ENCODE results near the gene MLC1. TPM values are rescaled to one million over a fixed set of nuclear protein-coding genes. Genes with fewer than 3 reads are reported as not detected.
A peak's percentile ranks its signal among the peaks of the same experiment; 100 is the strongest.

The MLC1 gene
- total RNA-seq, 1 donor from 2014 or later: not detected

DNA sequence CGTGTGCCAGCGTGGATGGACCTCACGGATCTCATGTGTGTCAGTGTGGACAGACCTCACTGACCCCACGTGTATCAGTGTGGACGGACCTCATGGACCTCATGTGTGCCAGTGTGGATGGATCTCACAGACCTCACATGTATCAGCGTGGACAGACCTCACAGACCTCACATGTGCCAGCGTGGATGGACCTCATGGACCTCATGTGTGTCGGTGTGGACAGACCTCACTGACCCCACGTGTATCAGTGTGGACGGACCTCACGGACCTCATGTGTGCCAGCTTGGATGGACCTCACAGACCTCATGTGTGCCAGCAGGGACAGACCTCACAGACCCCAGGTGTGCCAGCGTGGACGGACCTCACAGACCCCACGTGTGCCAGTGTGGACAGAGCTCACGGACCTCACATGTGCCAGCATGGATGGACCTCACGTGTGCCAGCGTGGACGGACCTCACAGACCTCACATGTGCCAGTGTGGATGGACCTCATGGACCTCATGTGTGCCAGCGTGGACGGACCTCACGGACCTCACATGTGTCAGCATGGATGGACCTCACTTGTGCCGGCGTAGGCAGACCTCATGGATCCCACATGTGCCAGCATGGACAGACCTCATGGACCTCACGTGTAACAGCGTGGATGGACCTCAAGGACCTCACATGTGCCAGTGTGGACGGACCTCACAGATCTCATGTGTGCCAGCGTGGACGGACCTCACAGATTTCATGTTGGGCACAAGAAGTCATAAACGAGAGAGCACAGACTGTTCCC, 45.4 kb downstream of the MLC1 start:
- no peak for DNase-seq (ENCODE audit: low read depth in 2 of 2)

DNA sequence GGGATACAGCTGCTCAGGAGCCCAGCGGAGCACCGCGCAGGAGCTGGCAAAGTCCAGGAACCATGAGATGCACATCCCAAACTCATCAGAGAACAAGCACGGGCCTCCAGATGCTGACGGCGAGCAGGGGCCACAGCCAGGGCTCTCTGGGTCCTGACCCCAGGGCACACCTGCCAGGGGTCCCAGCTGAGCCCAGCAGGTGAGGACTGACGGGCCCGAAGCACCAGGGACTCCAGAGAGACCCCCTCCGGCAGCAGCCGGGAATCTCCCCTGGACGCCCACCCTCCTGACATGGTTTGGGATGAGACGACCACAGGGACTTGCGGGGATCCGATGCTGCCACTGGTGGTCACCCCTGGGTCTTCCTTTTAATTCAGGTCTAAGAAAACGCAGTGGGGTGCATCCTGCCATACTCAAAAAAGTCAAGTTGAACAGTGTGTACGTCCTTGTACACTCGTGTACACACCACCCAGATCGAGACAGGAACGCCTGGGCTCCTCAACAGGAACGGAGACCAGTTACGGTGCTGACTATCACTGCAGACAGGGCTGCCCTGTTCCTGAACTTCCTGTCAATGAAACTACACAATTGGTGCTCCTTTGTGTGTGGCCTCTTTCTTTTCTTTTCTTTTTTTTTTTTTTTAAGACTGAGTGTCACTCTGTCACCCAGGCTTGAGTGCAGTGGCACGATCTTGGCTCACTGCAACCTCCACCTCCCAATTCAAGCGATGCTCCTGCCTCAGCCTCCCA, 49.1 kb downstream of the MLC1 start:
- no peak for DNase-seq (ENCODE audit: low read depth in 2 of 2)

DNA sequence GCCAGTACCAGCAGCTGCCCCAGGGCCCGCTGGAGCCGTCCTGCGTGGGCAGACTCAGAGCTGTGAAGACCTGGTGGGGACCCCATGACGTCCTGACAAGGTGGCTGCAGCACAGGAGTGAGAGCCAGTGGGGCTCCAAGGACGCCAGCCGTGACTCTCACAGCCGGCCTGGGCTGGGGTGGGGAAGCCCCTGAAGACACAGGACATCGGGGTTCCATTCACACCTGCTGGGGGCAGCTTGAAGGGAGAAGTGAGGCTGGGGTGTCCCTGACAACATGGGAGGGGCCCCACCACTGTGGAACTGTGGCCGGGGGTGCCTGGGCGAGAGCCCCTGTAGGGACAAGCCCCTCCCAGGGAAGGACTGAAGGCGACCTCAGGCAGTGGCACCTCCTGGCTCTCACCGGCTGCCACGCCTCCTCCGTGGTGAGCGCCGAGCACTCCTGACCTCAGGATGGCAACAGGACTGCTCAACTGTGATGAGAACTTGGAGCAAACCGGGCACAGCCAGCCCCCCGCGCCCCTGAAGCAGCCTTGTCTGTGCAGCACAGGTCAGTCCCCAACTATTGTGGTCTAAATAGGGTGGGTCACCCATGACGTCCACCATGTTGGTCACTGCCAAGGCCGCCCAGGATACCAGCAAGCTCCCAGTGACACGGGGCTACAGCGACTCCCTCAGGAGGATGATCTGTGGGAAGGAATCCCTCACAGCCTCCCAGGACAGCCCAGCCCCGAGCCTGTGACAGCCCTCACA, 49.9 kb downstream of the MLC1 start:
- no peak for DNase-seq (ENCODE audit: low read depth in 2 of 2)

DNA sequence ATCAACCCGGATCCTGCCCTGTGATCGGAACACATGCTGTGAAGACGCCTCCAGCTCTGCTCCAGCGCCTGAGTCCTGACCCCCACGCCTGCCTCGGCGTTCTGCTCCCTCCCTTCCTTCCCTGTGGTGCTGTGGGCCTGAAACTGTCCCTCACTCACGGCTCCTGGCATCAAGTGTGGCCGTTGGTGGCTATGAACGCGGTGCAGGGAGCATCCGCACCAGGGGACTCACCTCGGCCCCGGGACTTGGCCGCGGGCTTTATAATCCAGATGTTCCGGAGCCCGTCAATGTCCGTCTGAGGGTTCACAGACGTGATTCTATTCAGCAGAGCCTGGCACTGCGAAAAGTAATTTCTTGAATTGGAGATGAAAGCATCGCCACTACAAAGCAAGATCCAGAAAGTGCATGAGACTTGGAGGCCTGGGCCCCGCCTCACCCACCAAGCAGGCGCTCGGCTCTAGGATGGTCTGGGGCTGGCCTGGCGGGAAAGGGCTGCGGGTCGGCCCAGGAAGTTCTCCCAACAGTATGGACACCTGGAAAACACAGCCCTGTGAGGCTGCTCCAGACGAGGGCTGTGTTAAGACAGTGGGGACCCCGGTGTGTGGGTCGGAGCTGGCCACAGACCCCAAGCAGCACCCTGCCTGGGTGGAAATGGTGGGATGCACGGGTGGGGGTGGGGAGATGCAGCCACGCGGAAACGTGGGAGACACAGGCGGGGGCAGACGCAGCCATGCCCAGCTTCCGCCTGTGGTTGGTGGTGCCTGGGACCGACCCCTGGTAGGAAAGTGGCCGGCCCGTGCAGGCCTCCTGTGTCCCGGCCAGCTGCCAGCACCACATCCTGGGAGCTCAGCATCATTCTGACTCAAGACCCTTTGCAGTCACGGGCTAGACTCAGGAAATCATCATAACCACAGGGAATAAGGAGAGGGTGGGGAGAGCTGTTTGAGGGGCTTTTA, 50.8 kb downstream of the MLC1 start:
- DNase-seq (ENCODE audit: low read depth in 2 of 2): no peak

DNA sequence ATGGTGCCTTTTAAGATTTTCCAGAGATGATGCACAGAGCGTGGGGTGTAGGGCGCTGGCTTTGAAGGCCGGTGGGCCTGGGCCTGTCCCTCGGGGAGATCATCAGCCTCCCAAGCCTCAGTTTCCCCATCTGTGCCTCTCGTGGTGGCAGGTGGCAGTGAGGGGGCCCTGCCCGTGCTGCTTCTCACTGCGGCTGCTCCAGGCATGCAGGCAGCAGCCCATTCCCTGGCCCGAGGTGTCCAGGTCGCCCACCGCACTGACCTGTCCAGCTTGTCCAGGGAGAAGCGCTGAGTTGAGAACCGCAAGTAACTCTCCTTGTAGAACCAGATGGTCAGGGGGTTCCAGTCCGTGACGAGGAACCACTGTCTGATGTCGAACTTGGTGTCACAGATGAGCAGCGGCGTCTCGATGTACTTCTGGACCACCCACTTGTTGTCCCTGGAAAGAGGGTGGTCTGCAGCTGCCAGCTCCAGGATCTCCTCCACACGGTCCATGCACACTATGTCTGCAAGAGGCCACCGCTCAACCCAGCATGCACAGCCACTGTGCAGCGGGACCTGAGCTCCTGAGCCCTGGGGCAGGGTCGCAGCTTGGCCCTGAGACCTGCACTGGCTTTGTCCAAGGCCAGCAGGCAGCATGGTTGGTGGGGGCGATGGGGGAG, 52.2 kb downstream of the MLC1 start:
- no peak for DNase-seq (ENCODE audit: low read depth in 2 of 2)

DNA sequence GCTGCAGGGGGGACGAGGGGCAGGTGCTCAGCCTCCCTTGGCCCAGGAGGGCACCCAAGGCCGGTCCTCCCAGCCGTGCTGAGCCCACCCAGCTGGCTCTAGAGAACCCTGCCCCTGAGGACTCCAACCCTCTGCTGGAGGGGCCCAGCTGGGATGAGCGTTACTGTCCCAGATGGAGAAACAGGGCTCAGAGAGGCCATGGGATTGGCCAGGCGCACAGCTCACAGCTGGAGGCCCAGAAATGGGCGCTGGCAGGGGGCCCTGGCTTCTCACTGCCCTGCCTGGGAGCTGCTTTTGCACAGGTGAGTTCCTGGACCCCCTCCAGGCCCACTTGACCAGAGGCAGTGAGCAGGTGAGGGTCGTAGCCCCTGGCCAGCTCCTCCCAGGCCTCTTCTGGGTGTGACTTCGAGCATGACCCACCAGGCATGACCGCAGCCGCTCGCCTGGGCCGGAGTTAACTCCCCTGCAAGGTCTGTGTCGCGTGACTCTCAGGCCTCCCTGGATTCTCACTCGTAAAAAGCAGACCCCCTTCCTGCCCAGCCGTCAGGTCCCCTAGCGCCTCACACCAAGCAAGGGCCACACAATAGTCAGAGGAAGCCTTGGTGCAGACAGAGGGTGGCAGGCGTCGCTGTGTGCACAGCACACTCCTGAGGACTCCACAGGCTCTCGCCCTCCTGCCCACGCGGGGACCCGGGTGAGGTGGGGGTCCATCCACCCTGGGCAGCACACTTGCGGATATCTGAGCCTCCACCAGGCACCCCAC, 52.9 kb downstream of the MLC1 start:
- no peak for DNase-seq (ENCODE audit: low read depth in 2 of 2)

DNA sequence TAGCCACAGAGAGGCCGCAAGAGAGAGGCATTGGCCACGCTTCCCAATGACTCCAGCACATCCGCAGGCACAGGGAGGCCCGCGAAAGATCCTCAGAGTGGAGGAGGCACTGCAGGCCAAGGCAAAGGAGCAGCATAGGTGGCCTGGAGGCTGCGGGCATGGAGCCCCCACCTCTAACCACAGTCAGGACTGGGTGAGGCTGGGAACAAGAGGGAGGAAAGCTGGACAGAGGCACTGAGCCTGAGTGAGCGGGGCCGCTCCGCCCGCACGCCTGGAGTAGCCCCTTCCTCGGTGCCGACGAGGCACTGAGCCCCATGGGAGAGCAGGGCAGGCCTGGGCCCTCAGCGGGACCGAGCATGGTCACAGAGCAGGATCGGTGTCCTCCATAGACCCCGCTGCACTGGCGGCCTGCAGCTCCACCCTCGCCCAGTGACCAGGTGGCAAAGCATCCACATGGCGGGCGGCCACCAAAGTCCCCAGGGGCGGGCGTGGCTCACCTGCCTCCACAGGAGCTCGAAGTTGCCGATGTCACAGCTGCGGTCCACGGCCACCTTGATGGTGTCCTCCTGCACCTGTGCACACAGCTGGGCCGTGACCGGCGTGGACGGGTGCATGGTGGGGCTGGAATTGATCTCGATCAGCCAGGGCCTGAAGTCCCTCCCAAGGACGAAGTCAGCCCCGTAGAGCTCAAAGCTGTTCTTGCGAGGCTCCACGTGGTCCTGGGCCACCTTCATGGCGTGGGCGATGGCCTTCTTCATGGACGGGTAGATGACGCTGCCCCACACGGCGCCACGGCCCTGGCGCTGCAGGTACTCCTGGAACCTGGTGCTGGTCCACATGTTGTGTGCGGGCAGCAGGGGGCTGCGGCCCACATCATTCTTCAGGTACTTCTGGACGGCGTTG, 53.8 kb downstream of the MLC1 start:
- no peak for DNase-seq (ENCODE audit: low read depth in 2 of 2)

DNA sequence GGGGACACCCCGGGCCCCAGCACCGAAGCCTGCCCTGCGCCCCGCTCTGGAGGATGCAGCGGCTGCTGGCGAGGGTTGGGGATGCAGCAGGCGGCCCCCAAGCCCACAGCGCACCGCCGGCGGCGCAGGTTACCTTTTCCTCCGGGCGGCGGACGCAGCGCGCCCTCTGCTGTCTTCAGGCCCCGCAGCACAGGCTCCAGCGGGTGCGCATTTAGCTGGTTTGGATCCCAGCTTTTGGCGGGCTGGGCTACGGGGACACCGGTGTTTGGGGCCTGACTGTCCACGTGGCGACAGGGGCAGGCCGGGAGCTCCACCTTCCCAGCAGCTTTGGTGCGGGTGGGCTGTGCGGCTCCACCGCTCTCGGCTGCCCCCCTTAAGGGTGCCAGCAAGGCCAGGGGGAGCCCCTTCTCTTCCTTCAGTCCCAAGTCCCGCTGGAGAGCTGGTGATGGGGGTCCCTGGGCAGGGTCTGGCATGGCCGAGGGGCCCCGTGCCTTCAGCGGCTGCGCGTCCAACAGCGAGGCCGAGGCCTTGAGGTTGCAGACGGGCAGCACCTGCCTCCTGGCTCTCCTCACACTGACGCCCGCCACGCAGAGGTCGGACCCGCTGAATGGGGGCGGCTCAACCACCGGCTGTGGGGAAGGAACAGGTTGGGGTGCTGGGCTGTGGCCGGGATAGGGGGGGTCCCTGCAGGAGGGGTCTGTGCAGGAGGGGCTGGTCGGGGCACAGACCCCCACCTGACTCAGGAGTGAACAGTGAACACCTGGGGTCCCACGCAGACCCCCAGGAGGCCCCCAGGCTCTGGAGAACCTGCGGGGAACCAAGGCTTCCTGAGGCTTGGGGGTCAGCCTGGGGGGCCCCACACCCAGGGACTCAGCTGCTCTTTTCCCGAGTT, 54.7 kb downstream of the MLC1 start:
- peak; percentile 41 to 74 for DNase-seq (ENCODE audit: low read depth in 2 of 2)

DNA sequence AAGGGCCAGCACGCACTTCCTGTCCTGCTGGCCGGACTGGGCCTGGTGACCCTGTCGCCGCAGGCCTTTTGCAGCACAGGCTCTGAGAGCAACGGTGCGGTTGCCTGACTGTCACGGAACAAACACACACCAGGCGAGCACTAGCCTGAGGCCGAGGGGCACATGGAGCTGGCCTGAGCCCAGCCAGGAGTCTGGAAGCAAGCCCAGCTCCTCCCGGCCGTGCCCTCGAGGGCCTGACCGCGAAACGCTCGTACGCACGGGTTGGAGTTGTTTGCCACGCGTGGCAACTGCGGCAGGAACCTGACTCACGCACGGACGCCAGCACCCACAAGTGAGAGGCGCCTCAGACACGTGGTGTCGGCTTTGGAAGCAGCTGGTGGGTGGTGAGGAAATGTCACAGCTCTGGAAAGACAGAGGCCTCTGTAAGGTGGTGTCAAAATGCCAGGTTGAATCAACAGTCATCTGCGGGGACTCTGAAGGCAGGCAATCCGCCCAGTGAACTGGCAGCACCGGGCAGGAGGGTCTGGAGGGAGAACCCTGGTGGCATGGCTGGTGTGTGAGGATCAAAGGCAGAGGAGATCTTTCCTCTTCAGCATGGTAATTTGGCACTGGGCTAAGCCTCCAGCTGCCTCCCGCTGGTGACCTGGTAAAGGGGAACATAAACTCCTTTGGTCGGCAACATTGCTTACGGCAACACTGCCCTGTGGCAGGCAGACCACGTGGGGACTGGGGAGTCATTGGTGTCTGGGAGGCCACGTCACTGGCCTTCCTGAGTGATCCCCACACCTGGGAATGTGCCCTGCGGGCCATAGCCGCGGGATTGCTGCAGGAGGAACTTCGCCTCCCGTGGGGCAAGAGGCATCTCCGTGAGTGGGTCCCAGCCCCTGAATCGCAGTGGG, 57.3 kb downstream of the MLC1 start:
- peak; percentile 12 to 56 for DNase-seq (ENCODE audit: low read depth in 2 of 2)

DNA sequence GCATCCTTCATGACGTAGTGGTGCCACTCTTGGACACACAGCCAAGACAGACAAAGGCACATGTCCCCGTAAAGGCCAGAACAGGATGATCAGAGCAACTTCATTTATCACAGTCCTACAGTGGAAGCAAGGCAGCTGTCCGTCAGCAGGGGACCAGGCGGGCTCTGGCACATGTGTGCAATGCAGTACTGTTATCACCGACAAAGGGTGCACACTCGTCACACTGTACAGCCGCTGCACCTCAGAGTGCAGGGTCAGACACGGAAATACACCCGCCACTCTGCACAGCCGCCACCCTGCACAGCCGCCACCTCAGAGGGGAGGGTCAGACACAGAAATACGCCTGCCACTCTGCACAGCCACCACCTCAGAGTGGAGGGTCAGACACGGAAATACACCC, 59.2 kb downstream of the MLC1 start:
- DNase-seq (ENCODE audit: low read depth in 2 of 2): no peak

DNA sequence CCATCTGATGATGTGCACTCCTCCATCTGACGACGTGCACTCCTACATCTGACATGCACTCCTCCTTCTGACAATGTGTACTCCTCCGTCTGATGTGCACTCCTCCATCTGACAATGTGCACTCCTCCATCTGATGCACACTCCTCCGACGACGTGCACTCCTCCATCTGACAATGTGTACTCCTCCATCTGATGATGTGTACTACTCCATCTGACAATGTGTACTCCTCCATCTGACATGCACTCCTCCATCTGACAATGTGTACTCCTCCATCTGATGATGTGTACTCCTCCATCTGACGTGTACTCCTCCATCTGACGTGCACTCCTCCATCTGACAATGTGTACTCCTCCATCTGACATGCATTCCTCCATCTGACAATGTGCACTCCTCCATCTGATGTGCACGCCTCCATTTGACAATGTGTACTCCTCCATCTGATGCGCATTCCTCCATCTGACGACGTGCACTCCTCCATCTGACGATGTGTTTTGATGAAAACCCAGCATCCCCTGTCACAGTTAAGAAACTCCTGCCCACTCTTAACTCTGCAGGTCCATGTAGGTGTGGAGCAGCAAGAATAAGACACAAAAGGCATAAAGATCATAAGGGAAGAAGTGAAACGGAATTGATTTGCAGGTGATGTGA, 62.9 kb downstream of the MLC1 start:
- no peak for DNase-seq (ENCODE audit: low read depth in 2 of 2)

DNA sequence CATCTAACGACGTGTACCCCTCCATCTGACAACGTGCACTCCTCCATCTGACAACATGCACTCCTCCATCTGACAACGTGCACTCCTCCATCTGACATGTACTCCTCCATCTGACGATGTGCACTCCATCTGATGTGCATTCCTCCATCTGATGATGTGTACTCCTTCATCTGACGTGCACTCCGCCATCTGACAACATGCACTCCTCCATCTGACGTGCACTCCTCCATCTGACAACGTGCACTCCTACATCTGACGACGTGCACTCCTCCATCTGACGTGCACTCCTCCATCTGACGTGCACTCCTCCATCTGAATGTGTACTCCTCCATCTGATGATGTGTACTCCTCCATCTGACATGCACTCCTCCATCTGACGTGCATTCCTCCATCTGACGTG, 64.6 kb downstream of the MLC1 start:
- DNase-seq (ENCODE audit: low read depth in 2 of 2): no peak

DNA sequence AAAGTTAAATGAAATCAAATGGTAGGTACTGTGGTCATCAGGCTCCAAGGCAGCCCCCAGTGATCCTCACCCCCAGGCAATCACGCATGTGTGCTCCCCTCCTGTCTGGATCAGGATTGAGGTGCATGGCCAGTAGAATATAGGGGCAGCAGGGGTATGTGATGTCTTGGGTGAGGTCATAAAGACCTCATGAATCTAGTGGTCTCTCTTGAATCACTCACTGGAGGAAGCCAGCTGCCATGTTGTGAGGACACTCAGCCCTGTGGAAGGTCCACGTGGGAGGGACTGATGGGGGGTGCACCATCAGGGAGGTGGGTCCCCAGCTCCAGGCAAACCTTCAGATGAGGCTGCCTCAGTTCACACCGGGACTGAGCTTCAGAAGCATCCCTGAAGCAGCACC, 65.9 kb downstream of the MLC1 start:
- DNase-seq (ENCODE audit: low read depth in 2 of 2): no peak

DNA sequence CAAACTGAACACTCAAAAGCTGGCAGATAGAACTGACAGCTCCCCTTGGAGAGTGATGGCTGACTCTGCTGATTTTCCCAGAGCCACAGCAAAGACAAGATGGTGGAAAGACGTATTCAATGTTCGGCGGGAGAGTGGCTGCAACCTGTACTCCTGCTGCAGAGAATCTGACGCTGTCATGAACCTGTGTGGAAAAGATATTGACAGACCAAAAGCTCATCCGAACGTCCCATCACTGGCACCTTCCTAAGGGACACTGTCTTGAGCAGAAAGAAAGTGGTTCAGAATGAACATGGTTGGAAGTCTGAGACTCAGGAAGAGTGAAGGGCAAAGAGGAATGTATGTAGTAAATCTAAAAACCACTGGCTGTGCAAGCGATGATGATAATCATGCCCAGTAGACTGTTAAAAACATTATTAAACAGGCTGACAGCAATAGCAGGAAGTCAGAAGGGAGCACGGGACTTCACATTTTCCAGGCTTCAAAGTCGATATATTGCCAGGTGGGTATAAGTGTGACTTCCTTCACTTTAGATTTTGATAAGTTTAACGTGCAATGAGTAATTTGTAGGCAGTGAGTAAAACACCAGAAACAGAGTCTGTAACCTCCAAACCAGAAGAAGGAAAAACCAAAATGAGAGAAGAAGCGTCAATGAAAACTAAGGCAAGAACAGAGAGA, 66.5 kb downstream of the MLC1 start:
- DNase-seq (ENCODE audit: low read depth in 2 of 2): peak in 1 of 2 donors; percentile 12

DNA sequence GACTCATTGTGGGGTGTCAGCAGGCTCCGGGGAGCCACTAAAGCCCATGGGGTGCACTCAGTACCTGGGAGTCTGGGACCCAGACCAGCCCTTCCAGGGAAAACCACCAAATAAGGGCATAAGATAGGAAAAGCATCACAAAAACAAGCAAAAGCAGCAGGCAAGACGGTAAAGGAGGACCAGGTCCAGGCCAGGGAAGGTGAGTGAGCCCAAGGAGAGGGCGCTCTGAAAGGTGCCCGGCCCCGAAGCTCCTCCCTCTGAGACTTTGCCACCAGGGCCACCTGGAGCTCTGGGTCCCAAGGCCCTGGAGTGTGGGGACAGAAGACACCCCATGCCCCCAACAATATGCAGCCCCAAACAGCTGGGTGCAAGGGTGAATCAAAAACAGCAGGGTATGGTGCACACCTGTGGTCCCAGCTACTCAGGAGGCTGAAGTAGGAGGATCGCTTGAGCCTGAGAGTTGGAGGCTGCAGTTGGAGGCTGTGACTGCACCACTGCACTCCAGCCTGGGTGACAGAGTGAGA, 67.5 kb downstream of the MLC1 start:
- no peak for DNase-seq (ENCODE audit: low read depth in 2 of 2)

All from dermis microvascular lymphatic vessel endothelial cell (primary cell).